ENCODE measurements around the gene AFG3L2.
"Not testable (repeated sequence)": the region's sequence is repeated elsewhere in the genome, so short reads cannot be mapped to it uniquely, and the experiment has no call there.

AFG3L2 gene

GRCh38 chr18:12376754-12377555, at the start of gene AFG3L2:
TSS of gene AFG3L2 (minus strand) at chr18:12377227. CDS start at chr18:12377082, 145 bp downstream.
- peak; percentile 99 for DNase-seq (ENCODE audit: low read depth)

GRCh38 chr18:12424252-12424651, 47.2 kb upstream of the AFG3L2 start:
- no peak for DNase-seq (ENCODE audit: low read depth)

- DNase-seq (ENCODE audit: low read depth), result no peak
Observed at GRCh38 chr18:12423820-12424219, 46.8 kb upstream of the AFG3L2 start.

GRCh38 chr18:12423393-12423792, 46.4 kb upstream of the AFG3L2 start:
- no peak for DNase-seq (ENCODE audit: low read depth)

GRCh38 chr18:12422936-12423335, 45.9 kb upstream of the AFG3L2 start:
- DNase-seq (ENCODE audit: low read depth), result no peak

GRCh38 chr18:12421732-12422131, 44.7 kb upstream of the AFG3L2 start:
- no peak for DNase-seq (ENCODE audit: low read depth)

- no peak for DNase-seq (ENCODE audit: low read depth)
Observed at GRCh38 chr18:12420821-12421421, 43.9 kb upstream of the AFG3L2 start.

GRCh38 chr18:12417687-12418086, 40.7 kb upstream of the AFG3L2 start:
- no peak for DNase-seq (ENCODE audit: low read depth)

- DNase-seq (ENCODE audit: low read depth), result no peak
Observed at GRCh38 chr18:12416098-12416729, 39.2 kb upstream of the AFG3L2 start.

GRCh38 chr18:12411456-12411855, 34.4 kb upstream of the AFG3L2 start:
- no peak for DNase-seq (ENCODE audit: low read depth)

GRCh38 chr18:12410747-12411146, 33.7 kb upstream of the AFG3L2 start:
- not testable (repeated sequence) for DNase-seq (ENCODE audit: low read depth)

GRCh38 chr18:12410081-12410481, 33.1 kb upstream of the AFG3L2 start:
- no peak for DNase-seq (ENCODE audit: low read depth)

GRCh38 chr18:12409469-12409868, 32.4 kb upstream of the AFG3L2 start:
- DNase-seq (ENCODE audit: low read depth), result peak; percentile 43

GRCh38 chr18:12408247-12408869, 31.3 kb upstream of the AFG3L2 start:
- DNase-seq (ENCODE audit: low read depth), result peak; percentile 43

- no peak for DNase-seq (ENCODE audit: low read depth)
Observed at GRCh38 chr18:12406371-12407111, 29.5 kb upstream of the AFG3L2 start.

- no peak for DNase-seq (ENCODE audit: low read depth)
Observed at GRCh38 chr18:12405066-12405465, 28.0 kb upstream of the AFG3L2 start.

GRCh38 chr18:12403601-12404506, 26.8 kb upstream of the AFG3L2 start:
- peak; percentile 95 for DNase-seq (ENCODE audit: low read depth)

- DNase-seq (ENCODE audit: low read depth), result no peak
Observed at GRCh38 chr18:12401881-12402280, 24.9 kb upstream of the AFG3L2 start.

GRCh38 chr18:12399231-12399630, 22.2 kb upstream of the AFG3L2 start:
- DNase-seq (ENCODE audit: low read depth), result no peak

- no peak for DNase-seq (ENCODE audit: low read depth)
Observed at GRCh38 chr18:12398625-12399024, 21.6 kb upstream of the AFG3L2 start.

GRCh38 chr18:12397793-12398192, 20.8 kb upstream of the AFG3L2 start:
- no peak for DNase-seq (ENCODE audit: low read depth)
